Activated CD8-positive, alpha-beta memory T cell treated with anti-CD3 and anti-CD28 coated beads, Interleukin-2, amount 50 U/mL, for 24 hours (primary cell): Measurements from ENCODE around the gene PRPS1.
"Not testable (repeated sequence)": the region's sequence is repeated elsewhere in the genome, so short reads cannot be mapped to it uniquely, and the experiment has no call there.

Source experiments
- DNase-seq: peaks from one replicate; pipeline ENCODE4 v3.0.0-alpha.2; 2020; ENCODE audit errors: extremely low read depth

The PRPS1 gene

GRCh38 chrX:107675365-107675654 lies 47.0 kb downstream of the PRPS1 start:
- no peak for DNase-seq

- no peak for DNase-seq
Measured at GRCh38 chrX:107675823-107676555, 47.7 kb downstream of the PRPS1 start.

DNA sequence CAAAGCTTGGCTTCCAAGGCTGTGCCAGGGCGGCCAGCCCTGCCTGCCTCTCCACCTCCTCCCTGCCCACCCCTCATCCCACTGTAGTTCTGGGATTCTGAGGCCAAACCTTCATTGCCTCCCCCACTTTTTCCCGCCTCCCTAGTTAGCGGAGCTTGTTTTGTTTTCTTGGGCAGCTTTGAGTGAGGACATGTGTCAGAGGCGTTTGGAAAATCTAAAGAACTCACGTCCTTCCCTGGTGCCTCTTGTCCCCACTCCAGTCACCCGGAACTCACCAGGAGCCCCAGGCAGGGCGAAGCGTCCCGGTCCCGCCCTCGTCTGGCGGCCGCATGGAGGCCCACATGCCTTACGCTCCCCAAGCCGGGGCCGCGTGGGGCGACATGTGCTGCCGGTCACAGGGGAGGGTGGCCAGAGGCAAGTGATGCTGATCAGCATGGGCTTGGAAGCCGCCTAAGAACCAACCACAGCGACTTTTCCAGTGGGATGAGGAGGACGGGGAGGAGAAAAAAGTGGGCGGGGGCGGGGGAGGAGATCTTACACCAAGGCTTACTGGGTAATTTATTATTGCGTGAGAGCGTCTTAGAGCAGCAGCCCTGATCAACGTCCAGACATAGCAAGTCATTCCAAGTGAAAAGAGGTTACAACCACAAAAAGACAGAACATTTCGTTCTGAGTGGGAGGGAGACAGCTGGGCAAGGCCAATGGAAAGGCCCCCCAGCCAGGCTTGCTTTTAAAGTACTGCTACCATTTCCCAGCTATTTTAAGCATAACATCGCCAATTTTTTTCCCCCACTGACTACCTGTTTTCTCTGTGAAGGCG lies 48.5 kb downstream of the PRPS1 start:
- DNase-seq: no peak

DNA sequence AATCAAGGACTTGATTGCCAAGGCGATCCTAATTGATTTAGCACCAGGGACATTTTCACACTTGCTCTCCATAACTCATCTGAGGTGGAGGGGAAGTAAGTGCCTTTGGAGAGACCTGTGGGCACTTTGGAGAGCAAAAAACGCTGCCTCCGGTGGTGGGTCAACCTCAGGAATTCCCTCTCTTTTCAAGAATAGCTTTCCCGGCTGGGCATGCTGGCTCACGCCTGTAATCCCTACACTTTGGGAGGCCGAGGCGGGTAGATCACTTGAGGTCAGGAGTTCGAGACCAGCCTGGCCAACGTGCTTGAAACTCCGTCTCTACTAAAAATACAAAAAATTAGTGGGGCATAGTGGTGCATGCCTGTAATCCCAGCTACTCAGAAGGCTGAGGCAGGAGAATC lies 49.2 kb downstream of the PRPS1 start:
- no peak for DNase-seq

GRCh38 chrX:107677909-107678308 lies 49.6 kb downstream of the PRPS1 start:
- no peak for DNase-seq

DNA sequence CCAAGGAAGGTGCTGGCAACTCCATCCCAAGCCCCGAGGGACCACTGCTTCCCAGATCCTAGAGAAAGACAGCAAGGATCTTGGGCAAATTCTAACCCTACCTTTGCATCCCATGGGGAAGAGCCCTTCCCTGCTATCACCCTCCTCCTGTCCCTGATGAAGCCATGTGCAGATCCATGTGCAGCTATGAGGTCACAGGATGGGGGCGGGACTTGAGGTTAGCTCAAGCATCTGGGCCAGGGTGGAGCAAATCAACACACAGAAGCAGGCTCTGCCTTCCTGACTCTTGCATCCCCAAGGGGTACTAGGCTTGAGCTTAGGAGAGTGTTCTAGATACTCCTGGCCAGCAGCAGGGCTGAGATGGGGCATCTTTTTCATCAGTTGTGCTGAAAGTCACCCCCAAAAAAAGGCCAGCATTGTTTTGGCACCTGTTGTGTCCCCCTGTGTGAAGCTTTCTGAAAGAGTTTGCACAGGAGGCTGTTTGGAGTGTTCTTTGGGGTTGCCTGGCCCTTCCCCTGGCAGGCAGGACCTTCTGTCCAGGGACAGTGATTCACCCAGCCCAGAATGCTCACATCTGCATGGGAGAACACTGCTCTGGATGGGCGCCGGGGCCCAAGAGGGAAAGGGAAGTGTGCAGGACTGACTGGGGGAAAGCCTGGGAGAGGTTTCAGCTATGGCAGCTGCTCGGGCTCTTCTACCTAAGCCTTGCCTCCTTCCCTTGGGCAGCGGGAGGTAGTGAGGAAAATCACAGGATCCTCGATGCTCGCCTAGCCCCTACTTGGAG lies 50.8 kb downstream of the PRPS1 start:
- DNase-seq: no peak

- DNase-seq: no peak
Measured at GRCh38 chrX:107682256-107682655, 53.9 kb downstream of the PRPS1 start.

- DNase-seq: no peak
Measured at GRCh38 chrX:107683124-107683895, 55.0 kb downstream of the PRPS1 start.

DNA sequence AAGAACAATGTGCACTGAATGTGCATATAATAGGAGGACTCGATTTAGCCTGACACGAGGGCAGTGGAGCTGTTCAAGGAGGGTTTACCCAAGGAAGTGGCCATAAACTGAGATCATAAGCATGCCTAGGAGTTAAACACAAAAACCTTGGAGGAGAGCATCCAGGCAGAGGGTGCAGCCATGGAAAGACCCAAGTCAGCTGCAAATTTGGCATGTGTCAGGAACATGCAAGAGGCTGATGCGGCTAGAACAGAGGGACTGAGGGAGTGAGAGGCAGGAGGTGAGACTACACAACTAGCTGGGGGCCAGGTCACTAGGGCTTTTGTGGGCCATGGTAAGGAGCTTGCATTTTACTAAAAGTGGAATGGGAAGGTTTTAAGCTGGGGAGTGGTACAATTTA lies 55.6 kb downstream of the PRPS1 start:
- no peak for DNase-seq

- DNase-seq: no peak
Measured at GRCh38 chrX:107684956-107685385, 56.7 kb downstream of the PRPS1 start.

GRCh38 chrX:107685586-107685985 lies 57.3 kb downstream of the PRPS1 start:
- not testable (repeated sequence) for DNase-seq

DNA sequence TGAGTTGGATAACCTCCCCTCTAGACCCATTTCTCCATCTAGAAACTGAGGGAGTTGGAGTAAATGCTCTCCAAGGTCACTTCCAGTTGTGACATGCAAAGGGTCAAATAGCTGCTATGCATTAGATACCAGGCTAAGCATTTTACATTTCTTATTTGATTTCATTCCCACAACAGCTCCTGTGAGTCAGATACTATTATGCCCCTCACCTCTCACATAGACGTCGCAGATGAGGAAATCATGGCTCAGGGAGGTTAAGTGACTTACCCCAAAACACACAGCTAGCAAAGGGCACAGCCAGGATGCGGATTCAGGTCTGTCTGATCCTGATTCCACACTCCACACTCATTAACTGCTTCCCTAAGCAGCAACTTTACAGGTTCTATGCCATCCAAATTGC lies 57.7 kb downstream of the PRPS1 start:
- no peak for DNase-seq

DNA sequence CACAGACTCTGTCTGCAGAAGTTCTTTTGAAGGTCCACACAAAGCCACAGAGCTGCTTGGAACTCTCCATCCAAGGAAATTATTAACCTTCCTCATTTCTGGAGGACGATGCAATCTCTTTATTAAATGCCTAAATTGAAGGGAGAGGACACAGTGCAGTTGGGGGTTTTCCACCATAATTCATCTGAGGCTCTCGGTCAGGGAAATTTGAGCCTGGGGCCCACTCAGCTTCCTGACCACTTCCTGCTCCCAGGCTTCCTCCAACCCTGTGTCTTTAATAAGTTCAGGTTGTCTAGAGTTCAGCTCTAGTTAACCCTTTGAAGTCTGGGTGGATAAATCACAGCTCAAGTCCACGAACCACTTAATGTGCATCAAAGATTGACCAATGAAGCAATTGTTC lies 58.5 kb downstream of the PRPS1 start:
- no peak for DNase-seq

DNA sequence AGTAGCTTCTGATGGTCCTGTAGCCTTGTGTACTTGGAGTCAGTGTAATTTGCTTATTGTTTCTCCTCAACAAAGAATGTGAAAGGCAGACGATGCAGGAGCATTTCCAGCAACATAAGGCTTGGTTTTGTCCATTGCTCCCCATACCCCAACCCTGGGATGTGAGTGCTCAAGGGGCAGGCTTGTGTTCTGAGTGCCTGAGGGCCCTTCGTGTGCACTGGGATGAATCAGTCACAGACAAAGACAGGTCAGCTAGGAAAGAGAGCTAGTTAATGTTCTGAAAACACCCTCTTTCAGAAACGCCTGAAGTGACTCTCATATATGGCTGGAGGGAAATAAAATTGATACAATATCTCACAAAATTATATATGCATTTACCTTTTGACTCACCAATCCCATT lies 59.1 kb downstream of the PRPS1 start:
- DNase-seq: no peak

GRCh38 chrX:107691024-107691448 lies 62.7 kb downstream of the PRPS1 start:
- no peak for DNase-seq

GRCh38 chrX:107699616-107700015 lies 71.3 kb downstream of the PRPS1 start:
- no peak for DNase-seq

- no peak for DNase-seq
Measured at GRCh38 chrX:107700317-107700774, 72.0 kb downstream of the PRPS1 start.
